Kidney tubule cell (primary cell): Measurements from ENCODE around the gene SYTL2.

Experiments
- DNase-seq: peaks from one replicate; pipeline ENCODE4 v3.0.0-alpha.2; 2018; ENCODE audit warnings: low spot score

Gene SYTL2

GRCh38 chr11:85759915-85760314, 51.0 kb downstream of the SYTL2 start:
- peak; percentile 88 for DNase-seq

GRCh38 chr11:85758480-85759039, 52.4 kb downstream of the SYTL2 start:
- no peak for DNase-seq

GRCh38 chr11:85758026-85758425, 52.9 kb downstream of the SYTL2 start:
- no peak for DNase-seq

DNA sequence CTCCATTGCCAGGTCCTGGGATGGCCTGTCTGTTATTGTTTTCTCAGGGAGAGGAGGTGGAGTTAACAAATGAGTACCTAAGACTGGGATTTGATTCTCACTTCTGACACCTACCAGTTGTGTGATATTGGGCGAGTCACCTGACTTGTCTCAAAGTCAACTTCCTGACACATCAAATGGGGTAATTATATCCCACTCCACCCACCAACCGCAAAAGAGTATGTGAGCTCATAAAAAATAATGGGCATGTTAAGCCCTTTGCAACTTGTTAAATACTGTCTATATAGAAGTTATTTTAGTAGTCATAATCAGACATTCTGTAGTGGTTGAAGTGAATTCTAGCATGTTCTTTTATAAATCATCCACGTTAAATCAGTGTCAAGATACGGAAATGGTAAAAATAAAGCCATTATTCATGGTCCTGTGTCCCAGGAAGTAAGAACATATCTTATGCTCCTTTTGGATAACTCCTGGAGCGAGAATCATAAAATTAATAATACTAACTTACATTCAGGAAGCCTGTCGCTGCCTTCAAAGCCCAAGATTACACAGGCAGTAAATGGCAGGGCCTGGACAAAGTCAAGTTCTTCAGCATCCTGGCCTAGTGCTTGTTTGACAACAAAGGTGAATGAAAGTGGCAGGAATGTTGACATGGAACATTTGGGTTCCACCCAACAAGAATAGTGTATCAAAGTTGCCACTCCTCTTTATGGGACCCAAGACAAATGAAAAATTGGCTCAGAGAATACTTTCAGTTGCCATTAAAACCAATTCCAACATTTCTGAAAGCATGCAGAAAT, 54.3 kb downstream of the SYTL2 start:
- peak; percentile 40 for DNase-seq

DNA sequence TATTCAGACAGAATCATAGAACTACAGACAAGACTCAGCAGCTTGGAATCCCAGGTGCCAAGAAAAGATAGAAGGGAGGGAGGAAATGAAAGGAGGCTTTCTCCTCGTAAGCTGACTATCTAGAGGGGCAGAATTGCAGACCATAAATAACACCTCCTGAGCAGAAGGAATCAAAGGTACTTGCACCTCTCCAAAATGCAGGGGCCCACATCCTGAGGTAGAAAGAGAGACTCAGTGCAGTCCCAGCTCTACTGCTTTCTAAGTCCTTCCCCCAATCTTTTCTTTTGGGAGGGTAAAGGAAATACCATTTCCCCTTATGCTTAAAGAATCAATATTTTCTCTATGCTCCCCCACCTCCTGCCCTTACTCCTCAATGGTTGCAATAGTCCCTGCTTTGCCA, 55.2 kb downstream of the SYTL2 start:
- no peak for DNase-seq

GRCh38 chr11:85755285-85755684, 55.7 kb downstream of the SYTL2 start:
- no peak for DNase-seq

GRCh38 chr11:85752890-85753581, 57.9 kb downstream of the SYTL2 start:
- DNase-seq, result no peak

- DNase-seq, result no peak
Measured at GRCh38 chr11:85752201-85752889, 58.6 kb downstream of the SYTL2 start.

GRCh38 chr11:85751724-85752123, 59.2 kb downstream of the SYTL2 start:
- no peak for DNase-seq

DNA sequence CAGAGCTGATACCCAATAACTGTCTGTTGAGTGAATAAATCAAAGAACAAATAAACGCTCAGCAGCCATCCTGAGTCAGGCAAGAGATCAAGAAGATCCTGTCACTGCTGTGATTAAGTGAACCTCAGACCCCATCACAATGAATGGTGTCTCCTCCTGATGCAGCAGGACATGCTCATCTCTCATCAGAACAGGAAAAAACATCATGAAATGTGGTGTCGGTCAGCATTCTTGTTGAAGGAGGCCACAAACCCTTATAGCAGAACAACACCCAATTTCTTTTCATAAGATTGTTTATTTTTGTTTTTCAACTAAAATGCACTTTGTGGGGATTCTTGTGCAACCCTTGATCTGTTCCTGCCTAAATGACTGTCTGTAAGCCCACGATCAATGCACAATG, 60.3 kb downstream of the SYTL2 start:
- DNase-seq, result no peak

- DNase-seq, result no peak
Measured at GRCh38 chr11:85749884-85750283, 61.1 kb downstream of the SYTL2 start.

GRCh38 chr11:85749287-85749834, 61.6 kb downstream of the SYTL2 start:
- no peak for DNase-seq

GRCh38 chr11:85748455-85748891, 62.5 kb downstream of the SYTL2 start:
- DNase-seq, result no peak

DNA sequence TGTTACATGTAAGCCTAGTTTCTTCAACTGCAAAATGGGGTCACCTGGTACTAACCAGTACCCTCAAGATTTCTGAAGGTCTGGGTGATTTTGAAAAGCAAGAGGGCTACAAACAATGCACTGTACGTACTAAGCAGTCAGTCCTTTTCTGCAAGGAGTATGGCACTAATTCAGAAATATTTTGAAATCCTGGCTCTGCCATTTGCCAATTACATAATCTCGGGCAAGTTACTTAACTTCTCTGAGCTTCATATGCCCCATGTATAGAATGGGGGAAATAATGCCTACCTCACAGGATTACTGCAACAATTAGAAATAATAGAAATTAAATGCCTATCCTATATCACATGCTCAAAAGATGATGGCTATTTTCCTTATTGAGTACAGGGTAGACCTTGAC, 64.3 kb downstream of the SYTL2 start:
- no peak for DNase-seq

DNA sequence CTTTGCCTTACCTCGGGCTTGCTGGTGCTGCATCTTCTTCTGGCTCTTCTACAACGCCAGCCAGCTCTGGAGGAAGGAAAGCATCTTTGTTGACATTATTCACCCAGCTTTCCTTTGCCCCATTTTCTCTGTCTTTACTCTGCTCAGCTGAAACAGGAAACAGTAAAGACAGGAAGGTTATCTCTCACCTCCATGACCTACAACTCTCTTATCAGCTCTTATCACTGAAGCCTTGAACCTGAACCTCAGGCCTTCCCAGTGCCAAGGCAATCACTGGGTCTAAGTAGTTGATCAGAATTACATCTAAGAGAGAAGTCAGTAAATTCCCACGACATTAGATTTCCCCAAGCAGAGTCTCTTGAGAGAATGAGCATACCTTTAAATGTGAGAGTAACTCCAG, 65.3 kb downstream of the SYTL2 start:
- no peak for DNase-seq

DNA sequence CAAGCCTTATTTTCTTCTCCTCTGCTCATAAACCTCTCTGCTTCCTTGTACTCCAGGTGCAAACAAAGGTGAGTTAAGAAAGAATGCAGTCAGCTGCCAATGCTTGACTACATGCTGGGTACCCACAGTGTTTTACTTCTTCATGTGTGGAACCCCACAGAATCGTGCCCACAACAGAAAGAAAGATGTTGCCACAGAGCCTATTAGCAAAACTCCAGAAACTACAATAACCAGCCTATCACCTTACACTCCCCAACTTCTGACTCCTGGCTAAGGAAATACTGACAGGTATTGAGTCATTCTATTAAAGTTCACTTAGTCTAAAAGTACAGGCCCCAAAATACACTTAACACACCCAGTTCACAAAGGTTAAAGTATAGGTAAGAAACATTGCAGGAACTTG, 68.1 kb downstream of the SYTL2 start:
- DNase-seq, result peak; percentile 36

DNA sequence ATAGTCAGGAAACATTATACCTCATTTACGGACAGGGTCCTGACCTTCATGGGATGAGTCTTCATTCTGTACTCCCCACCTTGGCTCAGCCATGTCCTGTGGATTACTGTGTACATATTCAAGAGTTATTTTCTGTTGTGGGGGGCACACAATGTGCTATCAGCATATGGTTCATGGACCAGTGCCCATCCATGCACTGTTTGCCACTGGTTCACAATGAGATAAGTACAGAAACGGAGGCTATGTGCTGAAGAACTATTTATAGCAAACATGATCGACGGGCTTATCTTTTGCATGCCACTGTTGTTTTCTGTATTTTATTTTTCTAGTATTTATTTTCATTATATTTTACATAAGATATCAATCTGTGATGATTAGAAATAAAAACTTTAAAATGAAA, 68.6 kb downstream of the SYTL2 start:
- no peak for DNase-seq

DNA sequence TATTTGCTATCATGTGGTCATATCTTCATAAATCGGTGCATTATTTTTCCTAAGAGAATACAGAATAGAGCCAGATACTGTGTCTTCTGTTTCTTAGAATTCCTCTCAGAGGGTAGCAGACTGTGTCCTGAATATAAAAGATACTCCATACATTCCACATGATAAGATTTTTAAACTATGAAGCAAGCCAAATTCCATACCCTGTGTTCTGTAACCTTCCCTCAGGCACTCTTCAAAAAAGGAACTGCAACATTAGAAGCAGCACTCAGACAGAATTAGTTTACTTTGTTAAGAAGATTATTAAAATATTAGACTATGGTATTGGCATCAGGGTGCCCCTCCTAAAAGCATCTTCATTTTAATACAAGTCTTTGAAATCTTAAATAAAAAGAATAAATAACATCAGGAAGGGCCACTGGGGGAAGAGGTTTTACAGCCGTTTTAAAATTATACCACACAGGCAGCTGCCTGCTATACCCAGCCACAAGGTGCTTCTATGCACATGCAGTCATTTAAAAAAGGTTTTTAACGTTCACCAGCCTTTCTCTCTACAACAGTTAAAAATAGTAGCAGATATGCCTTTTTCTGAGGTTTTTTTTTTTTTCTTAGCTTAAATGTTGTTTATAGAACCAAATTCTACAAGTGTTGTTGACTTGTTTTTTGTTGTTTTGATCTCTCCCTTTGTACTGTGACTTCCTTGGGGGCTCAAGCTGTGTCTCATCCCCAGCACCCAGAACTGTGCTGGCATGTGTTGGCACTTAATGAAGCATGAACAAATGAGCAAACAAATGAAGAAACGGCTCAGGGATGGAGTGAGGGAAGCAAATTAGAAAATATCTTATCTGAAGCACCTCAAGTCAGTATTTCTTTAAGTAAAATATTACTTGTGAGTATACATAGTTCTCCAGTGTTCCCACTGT, 70.2 kb downstream of the SYTL2 start:
- DNase-seq, result peak; percentile 48

- no peak for DNase-seq
Measured at GRCh38 chr11:85737738-85738137, 73.2 kb downstream of the SYTL2 start.

GRCh38 chr11:85735876-85736460, 75.0 kb downstream of the SYTL2 start:
- DNase-seq, result no peak

- no peak for DNase-seq
Measured at GRCh38 chr11:85732965-85733364, 78.0 kb downstream of the SYTL2 start.
